GM23338 (cell line): ENCODE results near the gene TSPEAR.

Experiments used
- EZH2 ChIP-seq: fragments of 200-600 bp; sonication (generic); IDR thresholded peaks from one replicate; pipeline ENCODE4 v1.8.0; 2017; ENCODE audit warnings: antibody characterized with exemption, mild to moderate bottlenecking, low read depth; ENCODE audit not compliant: unreplicated experiment
- TF ChIP-seq, protein P1 (sequence below), 2 experiments: fragments of 200-600 bp in 1 of 2; sonication (generic) in 1 of 2; conservative IDR thresholded peaks; 2 replicates each; pipeline versions ENCODE4 v1.5.1 to v1.6.1; 2016 to 2017; ENCODE audit warnings: antibody characterized with exemption in 2 of 2, low read depth in 2 of 2, mild to moderate bottlenecking in 2 of 2, moderate library complexity in 1 of 2

DNA sequence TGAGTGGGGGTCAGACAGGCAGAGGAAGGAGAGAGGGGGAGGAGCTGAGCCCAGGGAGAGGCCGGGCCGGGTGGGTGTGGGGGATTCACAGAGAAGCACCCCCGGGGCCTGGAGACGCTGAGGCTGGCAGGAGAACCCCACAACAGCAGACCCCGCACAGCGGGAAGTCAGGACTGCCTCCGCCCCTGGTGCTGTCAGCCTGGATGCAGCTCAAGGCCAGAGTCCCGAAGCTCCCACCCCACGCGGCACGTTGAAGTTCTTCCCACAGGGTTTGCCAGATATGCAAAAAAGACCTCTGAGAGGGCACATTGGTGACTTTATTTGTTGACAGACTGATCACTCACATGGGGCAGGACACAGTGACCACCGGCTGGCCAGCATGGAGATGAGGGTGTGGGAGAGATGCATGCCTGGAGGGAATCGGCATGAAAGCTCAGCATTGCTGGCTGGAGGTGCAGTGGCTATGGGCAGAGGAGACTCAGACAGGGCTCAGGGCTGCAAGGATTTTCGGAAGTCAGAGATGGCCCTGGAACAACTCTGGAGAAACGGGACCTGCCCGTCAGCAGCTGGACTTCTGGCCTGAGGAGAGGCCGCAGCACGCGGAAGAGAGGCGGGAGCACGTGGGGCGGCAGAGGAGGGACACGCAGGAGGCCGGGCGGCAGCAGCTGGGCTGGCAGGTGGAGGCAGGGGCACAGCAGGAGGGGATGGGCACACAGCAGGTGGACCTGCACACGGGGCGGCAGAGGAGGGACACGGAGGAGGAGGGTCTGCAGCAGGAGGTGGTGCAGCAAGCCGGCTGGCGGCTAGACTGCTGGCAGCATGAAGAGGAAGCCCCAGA, 153.7 kb downstream of the TSPEAR start:
- TF ChIP-seq, protein P1, sequence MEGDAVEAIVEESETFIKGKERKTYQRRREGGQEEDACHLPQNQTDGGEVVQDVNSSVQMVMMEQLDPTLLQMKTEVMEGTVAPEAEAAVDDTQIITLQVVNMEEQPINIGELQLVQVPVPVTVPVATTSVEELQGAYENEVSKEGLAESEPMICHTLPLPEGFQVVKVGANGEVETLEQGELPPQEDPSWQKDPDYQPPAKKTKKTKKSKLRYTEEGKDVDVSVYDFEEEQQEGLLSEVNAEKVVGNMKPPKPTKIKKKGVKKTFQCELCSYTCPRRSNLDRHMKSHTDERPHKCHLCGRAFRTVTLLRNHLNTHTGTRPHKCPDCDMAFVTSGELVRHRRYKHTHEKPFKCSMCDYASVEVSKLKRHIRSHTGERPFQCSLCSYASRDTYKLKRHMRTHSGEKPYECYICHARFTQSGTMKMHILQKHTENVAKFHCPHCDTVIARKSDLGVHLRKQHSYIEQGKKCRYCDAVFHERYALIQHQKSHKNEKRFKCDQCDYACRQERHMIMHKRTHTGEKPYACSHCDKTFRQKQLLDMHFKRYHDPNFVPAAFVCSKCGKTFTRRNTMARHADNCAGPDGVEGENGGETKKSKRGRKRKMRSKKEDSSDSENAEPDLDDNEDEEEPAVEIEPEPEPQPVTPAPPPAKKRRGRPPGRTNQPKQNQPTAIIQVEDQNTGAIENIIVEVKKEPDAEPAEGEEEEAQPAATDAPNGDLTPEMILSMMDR (conservative IDR thresholded peaks at IDR 0.05; ENCODE audit: low read depth in 2 of 2): no peak
- TF ChIP-seq EZH2: no peak
